HFFc6 (cell line): Measurements from ENCODE around the gene AHR. TPM values are rescaled to one million over a fixed set of nuclear protein-coding genes. Genes with fewer than 3 reads are reported as not detected.

Experiments
- DNase-seq: peaks from one replicate; pipeline ENCODE4 v3.0.0-alpha.2; 2018
- H3K27ac Mint-ChIP-seq: 2 replicates; pipeline ENCODE4 v1.8.0; 2020; ENCODE audit warnings: mild to moderate bottlenecking, mixed read lengths
- H3K27me3 Mint-ChIP-seq: 2 replicates; pipeline ENCODE4 v1.8.0; 2021; ENCODE audit warnings: mild to moderate bottlenecking, moderate library complexity, mixed read lengths; ENCODE audit not compliant: insufficient read depth
- H3K36me3 Mint-ChIP-seq: 2 replicates; pipeline ENCODE4 v1.8.0; 2021; ENCODE audit warnings: low read depth, mixed read lengths
- H3K4me1 Mint-ChIP-seq: 2 replicates; pipeline ENCODE4 v1.8.0; 2020; ENCODE audit warnings: low read depth, mixed read lengths
- H3K4me3 Mint-ChIP-seq: 2 replicates; pipeline ENCODE4 v1.8.0; 2020; ENCODE audit warnings: mild to moderate bottlenecking, moderate library complexity, mixed read lengths
- H3K9me3 Mint-ChIP-seq: 2 replicates; pipeline ENCODE4 v1.8.0; 2020; ENCODE audit warnings: mild to moderate bottlenecking, mixed read lengths
- total RNA-seq, 6 experiments: library from RNA; stranded (reverse); fragmentation: NEBNext Ultra II Directional; extraction: Animal tissue kit (Norgen Biotek cat#: 25700); gene quantifications; 2 replicates in 1 of 6; 3 replicates in 5 of 6; pipeline ENCODE4 v1.2.3, GENCODE V29; 2021
- TF ChIP-seq, protein P1 (sequence below): fragments of 200-600 bp; sonication (generic); IDR thresholded peaks from 2 replicates; pipeline ENCODE4 v1.5.0; 2021; ENCODE audit warnings: antibody characterized with exemption, mild to moderate bottlenecking

Gene AHR
- total RNA-seq, 6 experiments from 2014 or later, result 35.8 to 57.2 (median 47.4) TPM

- DNase-seq, result no peak
- Mint-ChIP-seq H3K4me1 (peaks cover 12% of the 10 kb centered on the region), H3K9me3 (peaks cover 27% of the 10 kb centered on the region), H3K27me3 (peaks cover 2% of the 10 kb centered on the region; the same call in 1 of the 2 replicates), H3K27ac (no peak overlapping the region), H3K36me3 (peaks cover 51% of the 10 kb centered on the region), H3K4me3 (no peak overlapping the region)
- TF ChIP-seq, protein P1, sequence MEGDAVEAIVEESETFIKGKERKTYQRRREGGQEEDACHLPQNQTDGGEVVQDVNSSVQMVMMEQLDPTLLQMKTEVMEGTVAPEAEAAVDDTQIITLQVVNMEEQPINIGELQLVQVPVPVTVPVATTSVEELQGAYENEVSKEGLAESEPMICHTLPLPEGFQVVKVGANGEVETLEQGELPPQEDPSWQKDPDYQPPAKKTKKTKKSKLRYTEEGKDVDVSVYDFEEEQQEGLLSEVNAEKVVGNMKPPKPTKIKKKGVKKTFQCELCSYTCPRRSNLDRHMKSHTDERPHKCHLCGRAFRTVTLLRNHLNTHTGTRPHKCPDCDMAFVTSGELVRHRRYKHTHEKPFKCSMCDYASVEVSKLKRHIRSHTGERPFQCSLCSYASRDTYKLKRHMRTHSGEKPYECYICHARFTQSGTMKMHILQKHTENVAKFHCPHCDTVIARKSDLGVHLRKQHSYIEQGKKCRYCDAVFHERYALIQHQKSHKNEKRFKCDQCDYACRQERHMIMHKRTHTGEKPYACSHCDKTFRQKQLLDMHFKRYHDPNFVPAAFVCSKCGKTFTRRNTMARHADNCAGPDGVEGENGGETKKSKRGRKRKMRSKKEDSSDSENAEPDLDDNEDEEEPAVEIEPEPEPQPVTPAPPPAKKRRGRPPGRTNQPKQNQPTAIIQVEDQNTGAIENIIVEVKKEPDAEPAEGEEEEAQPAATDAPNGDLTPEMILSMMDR, result no peak
Measured at GRCh38 chr7:17354473-17354872, 56.0 kb downstream of the AHR start.

DNA sequence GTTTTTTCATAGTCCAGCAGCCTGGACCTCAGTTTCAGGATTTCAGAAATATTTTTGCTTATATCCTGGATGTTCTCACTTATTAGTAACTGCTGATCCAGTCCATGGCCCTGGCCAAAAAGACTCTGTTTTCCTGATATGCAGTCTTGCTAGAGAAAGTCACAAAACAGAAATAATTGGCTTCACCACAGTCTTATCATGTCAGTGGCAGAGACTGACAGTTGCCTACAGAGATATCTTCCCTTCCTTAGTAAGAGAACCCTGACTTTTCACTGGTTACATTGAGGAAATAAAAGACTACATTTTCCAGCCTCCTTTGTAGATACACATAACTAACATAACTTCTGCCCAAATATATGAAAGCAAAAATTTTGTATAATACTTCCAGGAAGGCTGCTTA, 56.6 kb downstream of the AHR start:
- Mint-ChIP-seq H3K9me3 (peaks cover 21% of the 10 kb centered on the region), H3K27ac (no peak overlapping the region), H3K4me3 (no peak overlapping the region), H3K4me1 (peaks cover 12% of the 10 kb centered on the region), H3K27me3 (peaks cover 2% of the 10 kb centered on the region), H3K36me3 (peaks cover 46% of the 10 kb centered on the region)
- no peak for DNase-seq
- TF ChIP-seq, protein P1, result no peak

- H3K27ac Mint-ChIP-seq, result no peak overlapping the region
- TF ChIP-seq, protein P1, result no peak
- peaks cover 2% of the 10 kb centered on the region for H3K27me3 Mint-ChIP-seq
- DNase-seq, result no peak
- peaks cover 12% of the 10 kb centered on the region for H3K4me1 Mint-ChIP-seq
- no peaks in the 10 kb centered on the region for H3K9me3 Mint-ChIP-seq
- peaks cover 33% of the 10 kb centered on the region for H3K36me3 Mint-ChIP-seq
- no peak overlapping the region for H3K4me3 Mint-ChIP-seq
Measured at GRCh38 chr7:17357952-17358351, 59.5 kb downstream of the AHR start.

GRCh38 chr7:17359610-17360009, 61.2 kb downstream of the AHR start:
- DNase-seq, result no peak

DNA sequence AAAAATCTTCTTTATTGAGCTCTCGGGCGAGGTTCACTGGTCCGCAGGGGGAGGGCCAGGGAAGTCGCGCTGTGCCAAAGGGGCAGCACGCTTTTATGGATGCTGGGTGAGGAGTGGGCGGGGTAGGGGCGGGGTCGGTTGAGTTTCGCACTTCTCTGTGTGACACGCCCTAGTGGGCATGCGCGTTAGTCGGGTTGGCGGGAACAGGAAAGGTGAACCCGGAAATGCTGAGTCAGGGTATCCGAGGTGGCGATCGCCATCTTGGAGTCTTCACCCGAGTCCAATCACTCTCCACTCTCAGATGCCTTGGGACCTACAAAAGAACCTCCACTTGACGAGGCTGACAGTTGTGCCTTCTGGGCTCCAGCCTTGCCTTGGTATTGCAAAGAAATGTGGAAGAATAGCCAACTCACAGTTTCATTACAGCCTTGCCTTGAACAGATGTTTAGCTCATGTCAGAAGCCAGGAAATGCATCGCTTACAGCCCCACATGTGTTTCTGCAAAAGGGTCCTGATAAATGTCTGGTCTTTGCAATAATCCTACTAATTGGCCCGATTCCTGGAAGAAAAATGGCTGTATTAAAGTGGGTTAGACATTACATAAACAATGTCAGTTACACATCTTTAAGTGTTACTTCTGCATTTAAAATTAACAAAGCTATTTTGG, 64.1 kb downstream of the AHR start:
- TF ChIP-seq, protein P1, result no peak
- Mint-ChIP-seq H3K27me3 (no peaks in the 10 kb centered on the region; the same call in none of the 2 replicates), H3K36me3 (peaks cover 17% of the 10 kb centered on the region), H3K9me3 (no peaks in the 10 kb centered on the region), H3K4me1 (peaks cover 13% of the 10 kb centered on the region), H3K27ac (no peak overlapping the region), H3K4me3 (no peak overlapping the region)
- no peak for DNase-seq

More at GRCh38 chr7:17359610-17360009, 61.2 kb downstream of the AHR start:
- H3K27me3 Mint-ChIP-seq, result peaks cover 2% of the 10 kb centered on the region
- H3K4me3 Mint-ChIP-seq, result no peak overlapping the region
- TF ChIP-seq, protein P1, result no peak
- peaks cover 32% of the 10 kb centered on the region for H3K36me3 Mint-ChIP-seq
- H3K27ac Mint-ChIP-seq, result no peak overlapping the region
- H3K9me3 Mint-ChIP-seq, result no peaks in the 10 kb centered on the region
- H3K4me1 Mint-ChIP-seq, result peaks cover 12% of the 10 kb centered on the region
